Tibial artery (tissue), 4 donors: ENCODE results near the gene HPF1.
"Not testable (repeated sequence)": the region's sequence is repeated elsewhere in the genome, so short reads cannot be mapped to it uniquely, and the experiment has no call there.

Source experiments
- DNase-seq, 2 donors: peaks; one replicate each; pipeline ENCODE4 v3.0.0-alpha.2; 2019
- H3K27ac ChIP-seq, 2 donors: fragments of 200-600 bp; sonication (generic) in 1 of 2; 1 replicate in 1 of 2; 2 replicates in 1 of 2; pipeline ENCODE4 v1.5.1; 2018 to 2019; ENCODE audit warnings: mild to moderate bottlenecking in 1 of 2
- H3K27me3 ChIP-seq, 2 donors: fragments of 200-600 bp; sonication (generic) in 1 of 2; one replicate each; pipeline versions ENCODE4 v1.5.1 to v1.6.0; 2016 to 2019
- H3K36me3 ChIP-seq, 3 donors: fragments of 200-600 bp; sonication (generic) in 2 of 3; one replicate each; pipeline ENCODE4 v1.5.1; 2016 to 2019; ENCODE audit warnings: mild to moderate bottlenecking in 2 of 3
- H3K4me1 ChIP-seq, 4 donors: fragments of 200-600 bp; sonication (generic) in 2 of 4; 1 replicate in 3 of 4; 2 replicates in 1 of 4; pipeline ENCODE4 v1.5.1; 2016 to 2019
- H3K4me3 ChIP-seq, 2 donors: fragments of 200-600 bp; sonication (generic) in 1 of 2; 1 replicate in 1 of 2; 2 replicates in 1 of 2; pipeline ENCODE4 v1.5.1; 2018 to 2019; ENCODE audit warnings: mild to moderate bottlenecking in 2 of 2
- H3K9me3 ChIP-seq, 3 donors: fragments of 200-600 bp; sonication (generic) in 1 of 3; one replicate each; pipeline ENCODE4 v1.5.1; 2016 to 2019
- CTCF ChIP-seq, 2 experiments: fragments of 200-600 bp in 1 of 2; fragments of 450-650 bp in 1 of 2; IDR thresholded peaks; one replicate each; pipeline ENCODE4 v1.5.1; 2017 to 2019; ENCODE audit warnings: antibody characterized with exemption in 2 of 2, mild to moderate bottlenecking in 1 of 2, moderate library complexity in 1 of 2
- intact Hi-C: fragments of 100-400 bp; cut with DNase I; formaldehyde crosslinking; loops from one replicate; pipeline ENCODE4 v1.15.0; 2023; ENCODE audit warnings: low total_unique reads

The HPF1 gene

GRCh38 chr4:169756971-169757574 lies 671 bp downstream of the HPF1 start:
- peak overlapping the region; percentile 75 to 76 for H3K4me3 ChIP-seq
- H3K27ac ChIP-seq = peak overlapping the region; percentile 65 to 75
- no peaks in the 10 kb centered on the region for H3K9me3 ChIP-seq
- no peak for DNase-seq
- H3K27me3 ChIP-seq = no peaks in the 10 kb centered on the region
- H3K4me1 ChIP-seq = peaks cover 0 to 23% (median 11%) of the 10 kb centered on the region in 4 donors
- intact Hi-C loops = loop anchor here (10.0 kb wide), 1 partner anchor 142 kb away; the partner anchor contains the start of gene NEK1
- no peak for TF ChIP-seq CTCF (IDR thresholded peaks at IDR 0.05)
- peaks cover 5 to 12% (median 10%) of the 10 kb centered on the region in 3 donors for H3K36me3 ChIP-seq

- H3K9me3 ChIP-seq = no peaks in the 10 kb centered on the region
- no peaks in the 10 kb centered on the region for H3K4me1 ChIP-seq
- no peaks in the 10 kb centered on the region for H3K27me3 ChIP-seq
- no peak for DNase-seq
- no peak overlapping the region for H3K27ac ChIP-seq
- no peak for TF ChIP-seq CTCF (IDR thresholded peaks at IDR 0.05)
- H3K4me3 ChIP-seq = no peak overlapping the region
- intact Hi-C loops = no loop called here
- H3K36me3 ChIP-seq = peaks cover 5 to 35% (median 23%) of the 10 kb centered on the region in 3 donors
These were observed 12.5 kb downstream of the HPF1 start for GRCh38 chr4:169745291-169745690.

- Histone ChIP-seq H3K4me3 (no peak overlapping the region), H3K27me3 (no peaks in the 10 kb centered on the region), H3K4me1 (no peaks in the 10 kb centered on the region), H3K36me3 (peaks cover 0 to 30% (median 18%) of the 10 kb centered on the region in 3 donors), H3K9me3 (no peaks in the 10 kb centered on the region), H3K27ac (no peak overlapping the region)
- DNase-seq = no peak
- TF ChIP-seq CTCF (IDR thresholded peaks at IDR 0.05) = no peak
- intact Hi-C loops = no loop called here
These were observed 13.1 kb downstream of the HPF1 start for GRCh38 chr4:169744601-169745000.

- Histone ChIP-seq H3K36me3 (peaks cover 4 to 34% (median 19%) of the 10 kb centered on the region in 3 donors), H3K27ac (no peak overlapping the region), H3K9me3 (no peaks in the 10 kb centered on the region), H3K27me3 (no peaks in the 10 kb centered on the region), H3K4me3 (no peak overlapping the region), H3K4me1 (no peaks in the 10 kb centered on the region)
- no peak for DNase-seq
- no peak for TF ChIP-seq CTCF (IDR thresholded peaks at IDR 0.05)
- intact Hi-C loops = no loop called here
These were observed 16.2 kb downstream of the HPF1 start for GRCh38 chr4:169741569-169741968.

GRCh38 chr4:169738604-169739003 lies 19.1 kb downstream of the HPF1 start:
- H3K36me3 ChIP-seq = peaks cover 10 to 45% (median 25%) of the 10 kb centered on the region in 3 donors
- H3K27ac ChIP-seq, intact Hi-C loops, H3K9me3 ChIP-seq, H3K4me1 ChIP-seq, H3K4me3 ChIP-seq, DNase-seq, H3K27me3 ChIP-seq: not testable (repeated sequence)

GRCh38 chr4:169730564-169730963 lies 27.2 kb downstream of the HPF1 start:
- DNase-seq = no peak
- no peaks in the 10 kb centered on the region for H3K9me3 ChIP-seq
- H3K27ac ChIP-seq = no peak overlapping the region
- H3K4me3 ChIP-seq = no peak overlapping the region
- peaks cover 29 to 45% (median 41%) of the 10 kb centered on the region in 3 donors for H3K36me3 ChIP-seq
- no peaks in the 10 kb centered on the region for H3K27me3 ChIP-seq
- no peaks in the 10 kb centered on the region for H3K4me1 ChIP-seq
- no peak for TF ChIP-seq CTCF (IDR thresholded peaks at IDR 0.05)
- intact Hi-C loops = no loop called here
